Endothelial cell of umbilical vein (primary cell): Measurements from ENCODE around the gene TMEM132E. TPM values are rescaled to one million over a fixed set of nuclear protein-coding genes. Genes with fewer than 3 reads are reported as not detected.

Source experiments
- BruUV-seq: library from RNA; stranded (reverse); fragments of 400-500 nt; replicated peaks from 2 replicates; lab custom pipeline; 2021; lab: Mats Ljungman, UMichigan
- CTCF ChIA-PET: fragments of 300-600, 350-600 bp; sonication (Branson Sonifier 250); formaldehyde crosslinking; loops from one replicate; lab custom pipeline; 2021; ENCODE audit warnings: antibody characterized with exemption, inconsistent platforms; lab: Charles Lee
- POLR2A ChIA-PET: fragments of 300-600, 350-600 bp; sonication (Branson Sonifier 250); formaldehyde crosslinking; loops from one replicate; lab custom pipeline; 2021; ENCODE audit warnings: antibody characterized with exemption, inconsistent platforms; lab: Charles Lee
- DNase-seq: peaks from one replicate; pipeline ENCODE4 v3.0.0-alpha.2; 2011; ENCODE audit warnings: low read depth, low spot score
- FAIRE-seq: peaks from 2 replicates; lab custom pipeline; 2011; peaks lifted over from hg19 to GRCh38; lab: Jason Lieb, UNC
- H2AFZ ChIP-seq: 2 replicates; pipeline ENCODE4 v1.6.0; 2012; ENCODE audit warnings: low read depth, low read length, control low read depth, inconsistent platforms
- H3K27ac ChIP-seq: 2 replicates; pipeline ENCODE4 v1.5.1; 2011; ENCODE audit warnings: low read depth, mild to moderate bottlenecking, control low read depth, low read length, moderate library complexity; ENCODE audit not compliant: insufficient read depth
- H3K27me3 ChIP-seq, 2 experiments: 2 replicates each; pipeline versions ENCODE4 v1.6.0 to v1.6.1; 2011; ENCODE audit warnings: low read length in 2 of 2, mixed read lengths in 1 of 2; ENCODE audit not compliant: control insufficient read depth in 2 of 2, insufficient read depth in 2 of 2
- H3K36me3 ChIP-seq, 2 experiments: 2 replicates in 1 of 2; 3 replicates in 1 of 2; pipeline ENCODE4 v1.5.1; 2011; ENCODE audit warnings: low read length in 2 of 2, mild to moderate bottlenecking in 1 of 2, moderate library complexity in 1 of 2; ENCODE audit not compliant: control insufficient read depth in 2 of 2, insufficient read depth in 2 of 2; ENCODE audit errors: extremely low read depth in 1 of 2
- H3K4me1 ChIP-seq: 3 replicates; pipeline ENCODE4 v1.5.1; 2011; ENCODE audit warnings: mild to moderate bottlenecking, low read length; ENCODE audit not compliant: control insufficient read depth, insufficient read depth; ENCODE audit errors: extremely low read depth
- H3K4me2 ChIP-seq: 2 replicates; pipeline ENCODE4 v1.6.1; 2011; ENCODE audit warnings: low read length, control low read depth, mixed read lengths; ENCODE audit not compliant: insufficient read depth
- H3K4me3 ChIP-seq, 3 experiments: fragments of 200-600 bp in 1 of 3; sonication (generic), shearing (Covaris generic) in 1 of 3; replicated peaks in 1 of 3; 2 replicates each; pipeline ENCODE4 v1.5.1; 2011 to 2016; ENCODE audit warnings: control low read depth in 3 of 3, low read length in 3 of 3, mild to moderate bottlenecking in 2 of 3, inconsistent platforms in 1 of 3, low read depth in 1 of 3, moderate library complexity in 1 of 3; ENCODE audit not compliant: insufficient read depth in 1 of 3
- H3K79me2 ChIP-seq: 2 replicates; pipeline ENCODE4 v1.6.0; 2012; ENCODE audit warnings: low read length, inconsistent platforms; ENCODE audit not compliant: control insufficient read depth, insufficient read depth
- H3K9ac ChIP-seq: replicated peaks from 2 replicates; pipeline ENCODE3; 2011; ENCODE audit warnings: low read length, control low read depth; ENCODE audit not compliant: insufficient read depth; ENCODE audit errors: extremely low read depth
- H3K9me1 ChIP-seq: replicated peaks from 3 replicates; pipeline ENCODE4 v1.6.0; 2011; ENCODE audit warnings: mild to moderate bottlenecking, low read length; ENCODE audit not compliant: control insufficient read depth, insufficient read depth; ENCODE audit errors: extremely low read depth
- H3K9me3 ChIP-seq: replicated peaks from 2 replicates; pipeline ENCODE4 v1.5.1; 2012; ENCODE audit warnings: low read length, inconsistent platforms; ENCODE audit not compliant: control insufficient read depth, insufficient read depth
- H4K20me1 ChIP-seq: replicated peaks from 2 replicates; pipeline ENCODE3; 2011; ENCODE audit warnings: mild to moderate bottlenecking, low read length; ENCODE audit not compliant: control insufficient read depth, insufficient read depth; ENCODE audit errors: extremely low read depth
- CTCF ChIP-seq, 2 donors: IDR thresholded peaks; 1 replicate in 1 of 2; 2 replicates in 1 of 2; pipeline ENCODE4 v1.5.1; 2011; ENCODE audit warnings: low read length in 2 of 2, mild to moderate bottlenecking in 2 of 2, moderate library complexity in 2 of 2, control low read depth in 1 of 2, inconsistent platforms in 1 of 2, low read depth in 1 of 2; ENCODE audit not compliant: insufficient read depth in 1 of 2; ENCODE audit errors: extremely low read depth in 1 of 2
- EZH2 ChIP-seq: IDR thresholded peaks from 2 replicates; pipeline ENCODE4 v1.6.1; 2012; ENCODE audit warnings: borderline replicate concordance, low read depth, mild to moderate bottlenecking, moderate library complexity, low read length, inconsistent platforms; ENCODE audit not compliant: severe bottlenecking
- FOS ChIP-seq: IDR thresholded peaks from 2 replicates; pipeline ENCODE4 v1.6.1; 2011; ENCODE audit warnings: mild to moderate bottlenecking, low read length, moderate library complexity, borderline replicate concordance; ENCODE audit not compliant: insufficient read depth
- GATA2 ChIP-seq: IDR thresholded peaks from 2 replicates; pipeline ENCODE4 v1.7.0; 2011; ENCODE audit warnings: low read depth, mild to moderate bottlenecking, moderate library complexity, mixed read lengths, low read length; ENCODE audit not compliant: insufficient read length, insufficient read depth
- JUN ChIP-seq: IDR thresholded peaks from 2 replicates; pipeline ENCODE4 v1.6.1; 2011; ENCODE audit warnings: borderline replicate concordance, low read depth; ENCODE audit not compliant: insufficient read length, insufficient read depth
- MYC ChIP-seq: IDR thresholded peaks from one replicate; pipeline ENCODE4 v1.6.1; 2011; ENCODE audit warnings: mild to moderate bottlenecking, low read depth, low read length
- POLR2A ChIP-seq: IDR thresholded peaks from 2 replicates; pipeline ENCODE4 v1.6.1; 2012; ENCODE audit warnings: low read depth, mild to moderate bottlenecking, control low read depth, low read length
- POLR2AphosphoS5 ChIP-seq: IDR thresholded peaks from 2 replicates; pipeline ENCODE4 v1.6.1; 2012; ENCODE audit warnings: low read depth, mild to moderate bottlenecking, control low read depth, low read length, moderate library complexity; ENCODE audit not compliant: insufficient read depth
- dilution Hi-C: fragments of 300-500 bp; cut with MboI; formaldehyde crosslinking; loops from one replicate; pipeline ENCODE4 v1.15.0; 2019; ENCODE audit warnings: low sequenced_read_pairs; ENCODE audit not compliant: extremely low pct_ligation_motif_present
- intact Hi-C: fragments of 100-400 bp; cut with micrococcal nuclease; formaldehyde crosslinking; loops from one replicate; pipeline ENCODE4 v1.10.0; 2022
- polyA plus RNA-seq, 4 experiments: library from polyadenylated mRNA; depleted of rRNA in 3 of 4; stranded (reverse) in 3 of 4; unstranded in 1 of 4; fragments of >200 nt; gene quantifications; 2 replicates each; pipeline versions ENCODE4 v1.2.1 to v1.2.3, GENCODE V29; 2011 to 2012; ENCODE audit warnings: missing spikeins in 1 of 4
- total RNA-seq: library from RNA; stranded (reverse); gene quantifications from 2 replicates; pipeline ENCODE4 v1.2.3, GENCODE V29; 2021
- TF ChIP-seq, protein P1 (sequence below): IDR thresholded peaks from 2 replicates; pipeline ENCODE4 v1.6.1; 2011; ENCODE audit not compliant: insufficient read depth, insufficient read length

Gene TMEM132E
- total and polyA plus RNA-seq, 2 donors (not counting 3 experiments of a cell fraction or from before 2014, with no cell fraction given), result not detected

DNA sequence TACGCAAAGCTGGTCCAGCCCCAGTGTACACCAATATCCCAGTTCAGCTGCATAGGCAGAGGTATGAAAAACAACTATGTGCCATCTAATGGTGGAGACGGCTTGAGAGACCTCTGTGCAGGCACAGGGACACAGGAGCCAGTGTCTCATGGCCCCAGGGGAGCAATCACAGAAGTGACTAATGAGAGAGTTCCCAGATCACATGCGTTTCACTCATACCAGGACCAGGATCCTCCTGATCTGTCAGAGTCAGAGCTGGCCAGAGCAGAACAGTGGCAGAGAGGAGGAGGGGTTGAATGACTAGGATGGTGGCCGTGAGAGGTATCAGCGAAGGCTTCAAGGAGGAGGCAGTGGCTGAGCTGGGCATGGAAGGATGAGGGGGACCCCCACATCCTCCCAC lies 41.1 kb downstream of the TMEM132E start:
- H4K20me1 ChIP-seq, result no peaks in the 10 kb centered on the region
- BruUV-seq, result no TSS peak
- H3K4me3 ChIP-seq, result no peak overlapping the region
- no peaks in the 10 kb centered on the region for H3K79me2 ChIP-seq
- H3K4me1 ChIP-seq, result no peaks in the 10 kb centered on the region
- H3K9ac ChIP-seq, result no peak overlapping the region
- dilution Hi-C loops, result no loop called here
- no peak overlapping the region for H3K27ac ChIP-seq
- H3K36me3 ChIP-seq, result no peaks in the 10 kb centered on the region
- H3K4me2 ChIP-seq, result no peak overlapping the region
- no peaks in the 10 kb centered on the region for H3K9me3 ChIP-seq
- ChIA-PET CTCF (no interaction called here), POLR2A (no interaction called here)
- no peak for DNase-seq
- peaks cover 6 to 9% of the 10 kb centered on the region in 2 experiments for H3K27me3 ChIP-seq
- H3K9me1 ChIP-seq, result no peaks in the 10 kb centered on the region
- FAIRE-seq, result no peak
- intact Hi-C loops, result no loop called here
- TF ChIP-seq POLR2A (no peak), CTCF (IDR thresholded peaks at IDR 0.05; ENCODE audit: extremely low read depth in 1 of 2, insufficient read depth in 1 of 2, low read depth in 1 of 2, low read length in 2 of 2) (no peak), JUN (no peak), EZH2 (no peak), GATA2 (no peak), POLR2AphosphoS5 (no peak), FOS (no peak), MYC (no peak)
- TF ChIP-seq, protein P1, sequence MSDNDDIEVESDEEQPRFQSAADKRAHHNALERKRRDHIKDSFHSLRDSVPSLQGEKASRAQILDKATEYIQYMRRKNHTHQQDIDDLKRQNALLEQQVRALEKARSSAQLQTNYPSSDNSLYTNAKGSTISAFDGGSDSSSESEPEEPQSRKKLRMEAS, result no peak
- H2AFZ ChIP-seq, result no peak overlapping the region
